ENCODE results near the gene MAGI2.

GRCh38 chr7:79217468-79217867 lies 236.0 kb downstream of the MAGI2 start:
- no peak for TF ChIP-seq POLR2A (IDR thresholded peaks at IDR 0.05; ENCODE audit: low read depth, low read length)
- TF ChIP-seq POLR2AphosphoS5 (IDR thresholded peaks at IDR 0.05; ENCODE audit: low read depth, low read length), result no peak

Data from GM12891 (cell line).